Sigmoid colon (tissue), 4 donors: Measurements from ENCODE around the gene HSPA4.

Experiments
- CTCF ChIP-seq, 4 experiments: fragments of 450-650 bp in 3 of 4; fragments of 200-600 bp in 1 of 4; IDR thresholded peaks; one replicate each; pipeline ENCODE4 v1.5.1; 2016 to 2019; ENCODE audit warnings: antibody characterized with exemption in 4 of 4, mild to moderate bottlenecking in 3 of 4, moderate library complexity in 2 of 4
- EP300 ChIP-seq, 4 donors: sonication (generic); formaldehyde crosslinking; IDR thresholded peaks; one replicate each; pipeline ENCODE4 v1.6.1; 2017; ENCODE audit warnings: antibody characterized with exemption in 4 of 4

GRCh38 chr5:133112026-133112660, 60.3 kb downstream of the HSPA4 start:
- TF ChIP-seq CTCF (IDR thresholded peaks at IDR 0.05): no peak
- no peak for TF ChIP-seq EP300 (IDR thresholded peaks at IDR 0.05)
